Panc1 (cell line): ENCODE results near the gene DCTN2.

ENCODE experiments used
- CTCF ChIP-seq: fragments of 450-650 bp; IDR thresholded peaks from 2 replicates; pipeline ENCODE4 v1.5.1; 2017; ENCODE audit warnings: mild to moderate bottlenecking
- POLR2AphosphoS5 ChIP-seq: IDR thresholded peaks from 2 replicates; pipeline ENCODE4 v1.6.1; 2012; ENCODE audit warnings: mild to moderate bottlenecking, low read depth, low read length, moderate library complexity
- REST ChIP-seq, 2 experiments: IDR thresholded peaks; 2 replicates each; pipeline ENCODE4 v1.6.1; 2011 to 2012; ENCODE audit warnings: low read depth in 2 of 2, control low read depth in 1 of 2, low read length in 1 of 2, mild to moderate bottlenecking in 1 of 2, moderate library complexity in 1 of 2; ENCODE audit not compliant: insufficient read depth in 1 of 2

- TF ChIP-seq CTCF (no peak), POLR2AphosphoS5 (no peak), REST (IDR thresholded peaks at IDR 0.05; ENCODE audit: insufficient read depth in 1 of 2, low read depth in 2 of 2, low read length in 1 of 2) (no peak)
Measured at GRCh38 chr12:57535764-57536596, 11.0 kb downstream of the DCTN2 start.
